GM23248 (cell line): ENCODE results near the gene LRBA.

Experiments
- EZH2 ChIP-seq: fragments of 200-600 bp; sonication (generic); IDR thresholded peaks from 2 replicates; pipeline ENCODE4 v1.6.1; 2018; ENCODE audit warnings: antibody characterized with exemption, mild to moderate bottlenecking; ENCODE audit not compliant: insufficient read depth, poor library complexity, severe bottlenecking
- EZH2phosphoT487 ChIP-seq: fragments of 200-600 bp; sonication (generic); IDR thresholded peaks from 2 replicates; pipeline ENCODE4 v1.6.1; 2018; ENCODE audit warnings: antibody characterized with exemption, moderate library complexity, mild to moderate bottlenecking, low read depth; ENCODE audit not compliant: insufficient read depth

- TF ChIP-seq EZH2phosphoT487 (no peak), EZH2 (no peak)
Observed at GRCh38 chr4:150577796-150578195, 437.3 kb downstream of the LRBA start.
